ENCODE results near the gene LCN2.

LCN2 gene

DNA sequence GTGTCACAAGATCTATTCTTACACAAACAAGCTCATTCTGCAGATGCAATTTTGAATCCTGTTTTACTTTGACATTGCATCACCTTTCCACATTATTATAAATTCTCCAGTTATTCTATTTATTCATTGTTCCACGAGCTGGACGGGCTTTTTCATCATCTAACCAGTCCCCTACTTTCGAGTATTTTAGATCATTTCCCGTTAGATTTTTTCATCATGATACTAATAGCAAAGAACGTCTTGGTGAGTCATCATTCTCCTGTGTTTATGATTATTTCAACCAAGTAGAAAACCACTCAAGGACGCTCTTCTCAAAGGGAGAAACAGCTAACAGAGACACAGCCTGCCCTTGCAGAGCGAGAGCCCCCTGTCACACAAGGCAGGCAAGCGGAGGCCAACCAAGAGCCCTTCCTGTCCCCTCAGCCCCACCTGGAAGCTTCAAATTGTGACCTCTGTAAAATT, 25.9 kb downstream of the LCN2 start:
- Histone ChIP-seq H3F3A (ENCODE audit: insufficient read depth) (0 out of 2 replicates have a peak, but pooled peaks cover 5% of the 10 kb centered on the region), H3K4me3 (ENCODE audit: insufficient read depth, low read length, poor library complexity, severe bottlenecking) (no peak overlapping the region), H4K20me1 (ENCODE audit: low read depth, low read length) (no peaks in the 10 kb centered on the region), H3K9me2 (replicated peaks; ENCODE audit: insufficient read depth, low read length) (no peaks in the 10 kb centered on the region), H3K27me3 (ENCODE audit: low read length) (no peaks in the 10 kb centered on the region), H3K9ac (ENCODE audit: low read length) (no peak overlapping the region), H3K4me2 (ENCODE audit: low read depth, low read length, poor library complexity, severe bottlenecking) (no peak overlapping the region), H3K9me3 (ENCODE audit: insufficient read depth, low read length) (peaks cover 11% of the 10 kb centered on the region; the same call in 1 of the 2 replicates), H3K36me3 (ENCODE audit: low read length) (peaks cover 8% of the 10 kb centered on the region), H2AFZ (ENCODE audit: low read depth, low read length, severe bottlenecking) (no peak overlapping the region), H3K79me2 (ENCODE audit: insufficient read depth, low read length) (no peaks in the 10 kb centered on the region), H3K27ac (ENCODE audit: low read depth, low read length) (no peak overlapping the region)
- TF ChIP-seq, protein P1, sequence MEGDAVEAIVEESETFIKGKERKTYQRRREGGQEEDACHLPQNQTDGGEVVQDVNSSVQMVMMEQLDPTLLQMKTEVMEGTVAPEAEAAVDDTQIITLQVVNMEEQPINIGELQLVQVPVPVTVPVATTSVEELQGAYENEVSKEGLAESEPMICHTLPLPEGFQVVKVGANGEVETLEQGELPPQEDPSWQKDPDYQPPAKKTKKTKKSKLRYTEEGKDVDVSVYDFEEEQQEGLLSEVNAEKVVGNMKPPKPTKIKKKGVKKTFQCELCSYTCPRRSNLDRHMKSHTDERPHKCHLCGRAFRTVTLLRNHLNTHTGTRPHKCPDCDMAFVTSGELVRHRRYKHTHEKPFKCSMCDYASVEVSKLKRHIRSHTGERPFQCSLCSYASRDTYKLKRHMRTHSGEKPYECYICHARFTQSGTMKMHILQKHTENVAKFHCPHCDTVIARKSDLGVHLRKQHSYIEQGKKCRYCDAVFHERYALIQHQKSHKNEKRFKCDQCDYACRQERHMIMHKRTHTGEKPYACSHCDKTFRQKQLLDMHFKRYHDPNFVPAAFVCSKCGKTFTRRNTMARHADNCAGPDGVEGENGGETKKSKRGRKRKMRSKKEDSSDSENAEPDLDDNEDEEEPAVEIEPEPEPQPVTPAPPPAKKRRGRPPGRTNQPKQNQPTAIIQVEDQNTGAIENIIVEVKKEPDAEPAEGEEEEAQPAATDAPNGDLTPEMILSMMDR (IDR thresholded peaks at IDR 0.05; ENCODE audit: insufficient read depth, low read length, poor library complexity, severe bottlenecking), result no peak
- TF ChIP-seq EZH2phosphoT487 (conservative IDR thresholded peaks at IDR 0.05; ENCODE audit: low read length), result no peak

GRCh38 chr9:128175726-128176125, 26.5 kb downstream of the LCN2 start:
- no peaks in the 10 kb centered on the region for H4K20me1 ChIP-seq (ENCODE audit: low read depth, low read length)
- H3K4me3 ChIP-seq (ENCODE audit: insufficient read depth, low read length, poor library complexity, severe bottlenecking), result no peak overlapping the region
- peaks cover 12% of the 10 kb centered on the region; the same call in 1 of the 2 replicates for H3K9me3 ChIP-seq (ENCODE audit: insufficient read depth, low read length)
- no peak overlapping the region for H3K4me2 ChIP-seq (ENCODE audit: low read depth, low read length, poor library complexity, severe bottlenecking)
- H3K27me3 ChIP-seq (ENCODE audit: low read length), result no peaks in the 10 kb centered on the region
- H3K27ac ChIP-seq (ENCODE audit: low read depth, low read length), result no peak overlapping the region
- no peaks in the 10 kb centered on the region for H3K79me2 ChIP-seq (ENCODE audit: insufficient read depth, low read length)
- H3K9me2 ChIP-seq (replicated peaks; ENCODE audit: insufficient read depth, low read length), result no peaks in the 10 kb centered on the region
- H3K9ac ChIP-seq (ENCODE audit: low read length), result no peak overlapping the region
- peaks cover 10% of the 10 kb centered on the region for H3K36me3 ChIP-seq (ENCODE audit: low read length)
- no peak overlapping the region for H2AFZ ChIP-seq (ENCODE audit: low read depth, low read length, severe bottlenecking)
- 0 out of 2 replicates have a peak, but pooled peaks cover 5% of the 10 kb centered on the region for H3F3A ChIP-seq (ENCODE audit: insufficient read depth)
- TF ChIP-seq EZH2phosphoT487 (conservative IDR thresholded peaks at IDR 0.05; ENCODE audit: low read length), result no peak
- TF ChIP-seq, protein P1 (IDR thresholded peaks at IDR 0.05; ENCODE audit: insufficient read depth, low read length, poor library complexity, severe bottlenecking), result no peak

- Histone ChIP-seq H3K36me3 (ENCODE audit: low read length) (peaks cover 10% of the 10 kb centered on the region), H3K27me3 (ENCODE audit: low read length) (no peaks in the 10 kb centered on the region), H4K20me1 (ENCODE audit: low read depth, low read length) (no peaks in the 10 kb centered on the region), H3K27ac (ENCODE audit: low read depth, low read length) (no peak overlapping the region), H3K9me2 (replicated peaks; ENCODE audit: insufficient read depth, low read length) (no peaks in the 10 kb centered on the region), H3K9me3 (ENCODE audit: insufficient read depth, low read length) (peaks cover 12% of the 10 kb centered on the region; the same call in 1 of the 2 replicates), H3K9ac (ENCODE audit: low read length) (no peak overlapping the region), H3K4me2 (ENCODE audit: low read depth, low read length, poor library complexity, severe bottlenecking) (no peak overlapping the region), H3F3A (ENCODE audit: insufficient read depth) (0 out of 2 replicates have a peak, but pooled peaks cover 5% of the 10 kb centered on the region), H2AFZ (ENCODE audit: low read depth, low read length, severe bottlenecking) (no peak overlapping the region), H3K4me3 (ENCODE audit: insufficient read depth, low read length, poor library complexity, severe bottlenecking) (no peak overlapping the region), H3K79me2 (ENCODE audit: insufficient read depth, low read length) (no peaks in the 10 kb centered on the region)
- TF ChIP-seq, protein P1 (IDR thresholded peaks at IDR 0.05; ENCODE audit: insufficient read depth, low read length, poor library complexity, severe bottlenecking), result no peak
- TF ChIP-seq EZH2phosphoT487 (conservative IDR thresholded peaks at IDR 0.05; ENCODE audit: low read length), result no peak
These were observed 29.7 kb downstream of the LCN2 start for GRCh38 chr9:128178806-128179431.
